Activated T-cell treated with anti-CD3 and anti-CD28 coated beads, Interleukin-2, amount 50 U/mL, for 72 hours (primary cell): Measurements from ENCODE around the gene KLHL21. TPM values are rescaled to one million over a fixed set of nuclear protein-coding genes. Genes with fewer than 3 reads are reported as not detected.

Experiments used
- ATAC-seq, 2 donors: fragments of 150-1000 bp; cut with Tn5 transposase; replicated peaks in 1 of 2; 2 replicates each; pipeline ENCODE4 v1.10.0; 2021; ENCODE audit warnings: moderate library complexity in 2 of 2, mild to moderate bottlenecking in 1 of 2
- DNase-seq, 2 donors: peaks; one replicate each; pipeline ENCODE4 v3.0.0; 2021 to 2022; ENCODE audit warnings: mixed read lengths in 1 of 2
- H3K27ac Mint-ChIP-seq: one replicate; pipeline ENCODE4 v1.8.0; 2022; ENCODE audit warnings: mild to moderate bottlenecking, moderate library complexity, mixed read lengths
- H3K27me3 Mint-ChIP-seq: one replicate; pipeline ENCODE4 v1.8.0; 2022; ENCODE audit warnings: low read depth, mixed read lengths
- H3K36me3 Mint-ChIP-seq, 2 donors: one replicate each; pipeline ENCODE4 v1.8.0; 2022; ENCODE audit warnings: mixed read lengths in 2 of 2, mild to moderate bottlenecking in 1 of 2; ENCODE audit not compliant: insufficient read depth in 2 of 2
- H3K4me1 Mint-ChIP-seq: one replicate; pipeline ENCODE4 v1.8.0; 2022; ENCODE audit warnings: low read depth, mixed read lengths
- H3K4me3 Mint-ChIP-seq, 2 donors: one replicate each; pipeline ENCODE4 v1.8.0; 2022; ENCODE audit warnings: mild to moderate bottlenecking in 2 of 2, mixed read lengths in 2 of 2, moderate library complexity in 2 of 2
- H3K9me3 Mint-ChIP-seq, 2 donors: one replicate each; pipeline ENCODE4 v1.8.0; 2022; ENCODE audit warnings: mixed read lengths in 2 of 2
- total RNA-seq, 2 donors: library from RNA; stranded (reverse); gene quantifications; one replicate each; pipeline ENCODE4 v1.2.3, GENCODE V29; 2022

Gene KLHL21
- total RNA-seq, 2 donors from 2014 or later: 24.2 to 26.1 TPM

DNA sequence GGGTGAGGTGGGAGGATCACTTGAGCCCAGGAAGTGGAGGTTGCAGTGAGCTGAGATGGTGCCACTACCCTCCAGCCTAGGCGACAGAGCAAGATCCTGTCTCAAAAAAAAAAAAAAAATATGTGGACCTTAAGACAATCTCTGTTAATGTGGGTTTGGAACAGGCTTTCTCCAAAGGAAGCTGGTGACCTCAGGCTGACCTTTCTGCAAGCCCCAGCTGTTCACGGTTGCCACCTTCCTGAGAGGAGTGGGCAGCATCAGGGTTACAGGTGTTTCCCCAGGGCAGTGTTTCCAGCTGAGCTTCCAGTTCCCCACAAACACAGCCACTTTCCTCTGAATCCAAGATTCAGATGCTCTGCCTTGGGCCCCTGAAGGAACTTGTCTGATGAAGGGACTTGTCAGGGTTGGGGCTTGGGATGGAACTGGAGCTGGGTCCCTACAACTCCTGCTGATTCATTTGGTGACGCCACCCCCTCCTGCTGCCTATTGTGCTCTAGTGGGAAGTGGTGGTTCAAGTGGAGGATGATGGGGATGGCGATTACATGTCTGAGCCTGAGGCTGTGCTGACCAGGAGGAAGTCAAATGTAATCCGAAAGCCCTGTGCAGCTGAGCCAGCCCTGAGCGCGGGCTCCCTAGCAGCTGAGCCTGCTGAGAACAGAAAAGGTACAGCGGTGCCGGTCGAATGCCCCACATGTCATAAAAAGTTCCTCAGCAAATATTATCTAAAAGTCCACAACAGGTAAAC, 20.9 kb downstream of the KLHL21 start:
- H3K27me3 Mint-ChIP-seq: no peaks in the 10 kb centered on the region
- peak overlapping the region; percentile 96 to 98 for H3K4me3 Mint-ChIP-seq
- no peaks in the 10 kb centered on the region for H3K9me3 Mint-ChIP-seq
- DNase-seq: no peak
- ATAC-seq: no peak
- H3K36me3 Mint-ChIP-seq: peaks cover 0 to 1% of the 10 kb centered on the region in 2 donors
- H3K4me1 Mint-ChIP-seq: peaks cover 44% of the 10 kb centered on the region
- H3K27ac Mint-ChIP-seq: no peak overlapping the region

GRCh38 chr1:6580593-6581409, 21.9 kb downstream of the KLHL21 start:
- H3K4me3 Mint-ChIP-seq: peak overlapping the region; percentile 96 to 98
- DNase-seq: no peak

DNA sequence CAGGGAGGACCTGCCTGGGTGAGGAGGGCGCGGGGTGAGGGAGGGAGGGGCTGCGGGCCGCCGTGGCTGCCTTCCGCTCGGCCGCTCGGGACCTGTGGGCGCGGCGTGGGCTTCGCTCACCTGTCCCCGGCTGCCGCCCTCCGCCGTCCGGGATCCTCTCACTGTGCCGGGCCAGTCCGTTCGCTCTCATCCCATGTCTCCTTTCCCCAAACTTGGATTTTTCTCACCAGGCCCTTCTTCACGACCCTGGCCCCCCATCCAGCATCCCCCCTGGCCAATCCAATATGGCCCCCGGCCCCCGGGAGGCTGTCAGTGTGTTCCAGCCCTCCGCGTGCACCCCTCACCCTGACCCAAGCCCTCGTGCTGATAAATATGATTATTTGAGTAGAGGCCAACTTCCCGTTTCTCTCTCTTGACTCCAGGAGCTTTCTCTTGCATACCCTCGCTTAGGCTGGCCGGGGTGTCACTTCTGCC, 22.5 kb downstream of the KLHL21 start:
- Mint-ChIP-seq H3K4me1 (peaks cover 44% of the 10 kb centered on the region), H3K27me3 (no peaks in the 10 kb centered on the region), H3K27ac (peak overlapping the region; percentile 92), H3K4me3 (peak overlapping the region; percentile 96 to 98), H3K36me3 (peaks cover 0 to 1% of the 10 kb centered on the region in 2 donors), H3K9me3 (no peaks in the 10 kb centered on the region)
- no peak for ATAC-seq
- DNase-seq: no peak

More at GRCh38 chr1:6580593-6581409, 21.9 kb downstream of the KLHL21 start:
- H3K36me3 Mint-ChIP-seq: peaks cover 0 to 1% of the 10 kb centered on the region in 2 donors
- H3K4me1 Mint-ChIP-seq: peaks cover 44% of the 10 kb centered on the region
- H3K27me3 Mint-ChIP-seq: no peaks in the 10 kb centered on the region
- no peaks in the 10 kb centered on the region for H3K9me3 Mint-ChIP-seq
- ATAC-seq: no peak
- H3K27ac Mint-ChIP-seq: peak overlapping the region; percentile 92

- ATAC-seq: peak; percentile 99
- H3K4me1 Mint-ChIP-seq: peaks cover 38% of the 10 kb centered on the region
- peak within 1 kb of the TSS; percentile 96 to 98 for H3K4me3 Mint-ChIP-seq
- peaks cover 0 to 1% of the 10 kb centered on the region in 2 donors for H3K36me3 Mint-ChIP-seq
- no peaks in the 10 kb centered on the region for H3K9me3 Mint-ChIP-seq
- peak within 1 kb of the TSS; percentile 92 for H3K27ac Mint-ChIP-seq
- peak; percentile 98 to 99 for DNase-seq
- no peaks in the 10 kb centered on the region for H3K27me3 Mint-ChIP-seq
Observed at GRCh38 chr1:6579374-6580118, 23.1 kb downstream of the KLHL21 start, which contains the start of gene ZBTB48. TSS of gene ZBTB48 (plus strand) at chr1:6579994. CDS start at chr1:6580610, 616 bp downstream.

DNA sequence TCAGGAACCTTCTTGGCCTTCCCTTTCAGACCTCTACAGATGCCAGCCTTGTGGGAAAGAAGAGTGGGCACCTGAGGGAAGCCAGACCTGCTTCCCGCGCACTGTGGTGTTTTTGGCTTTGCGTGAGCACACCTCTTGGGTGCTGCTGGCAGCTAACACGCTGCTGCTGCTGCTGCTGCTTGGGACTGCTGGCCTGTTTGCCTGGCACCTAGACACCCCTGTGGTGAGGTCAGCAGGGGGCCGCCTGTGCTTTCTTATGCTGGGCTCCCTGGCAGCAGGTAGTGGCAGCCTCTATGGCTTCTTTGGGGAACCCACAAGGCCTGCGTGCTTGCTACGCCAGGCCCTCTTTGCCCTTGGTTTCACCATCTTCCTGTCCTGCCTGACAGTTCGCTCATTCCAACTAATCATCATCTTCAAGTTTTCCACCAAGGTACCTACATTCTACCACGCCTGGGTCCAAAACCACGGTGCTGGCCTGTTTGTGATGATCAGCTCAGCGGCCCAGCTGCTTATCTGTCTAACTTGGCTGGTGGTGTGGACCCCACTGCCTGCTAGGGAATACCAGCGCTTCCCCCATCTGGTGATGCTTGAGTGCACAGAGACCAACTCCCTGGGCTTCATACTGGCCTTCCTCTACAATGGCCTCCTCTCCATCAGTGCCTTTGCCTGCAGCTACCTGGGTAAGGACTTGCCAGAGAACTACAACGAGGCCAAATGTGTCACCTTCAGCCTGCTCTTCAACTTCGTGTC, 23.9 kb downstream of the KLHL21 start:
- H3K9me3 Mint-ChIP-seq: no peaks in the 10 kb centered on the region
- H3K27me3 Mint-ChIP-seq: no peaks in the 10 kb centered on the region
- H3K4me1 Mint-ChIP-seq: peaks cover 34% of the 10 kb centered on the region
- H3K36me3 Mint-ChIP-seq: peaks cover 0 to 1% of the 10 kb centered on the region in 2 donors
- no peak for DNase-seq
- H3K27ac Mint-ChIP-seq: no peak overlapping the region
- no peak for ATAC-seq
- H3K4me3 Mint-ChIP-seq: peak overlapping the region; percentile 96 to 98

- Mint-ChIP-seq H3K27me3 (no peaks in the 10 kb centered on the region), H3K4me1 (peaks cover 35% of the 10 kb centered on the region), H3K4me3 (no peak overlapping the region), H3K36me3 (peaks cover 0 to 1% of the 10 kb centered on the region in 2 donors), H3K27ac (no peak overlapping the region), H3K9me3 (no peaks in the 10 kb centered on the region)
- DNase-seq (no peak), ATAC-seq (no peak)
Observed at GRCh38 chr1:6577831-6578525, 24.7 kb downstream of the KLHL21 start.

GRCh38 chr1:6574818-6575217, 27.9 kb downstream of the KLHL21 start:
- Mint-ChIP-seq H3K4me3 (no peak overlapping the region), H3K27ac (no peak overlapping the region), H3K27me3 (no peaks in the 10 kb centered on the region), H3K9me3 (peaks cover 2 to 3% of the 10 kb centered on the region in 2 donors), H3K4me1 (peaks cover 18% of the 10 kb centered on the region), H3K36me3 (no peaks in the 10 kb centered on the region)
- ATAC-seq (no peak), DNase-seq (no peak)

DNA sequence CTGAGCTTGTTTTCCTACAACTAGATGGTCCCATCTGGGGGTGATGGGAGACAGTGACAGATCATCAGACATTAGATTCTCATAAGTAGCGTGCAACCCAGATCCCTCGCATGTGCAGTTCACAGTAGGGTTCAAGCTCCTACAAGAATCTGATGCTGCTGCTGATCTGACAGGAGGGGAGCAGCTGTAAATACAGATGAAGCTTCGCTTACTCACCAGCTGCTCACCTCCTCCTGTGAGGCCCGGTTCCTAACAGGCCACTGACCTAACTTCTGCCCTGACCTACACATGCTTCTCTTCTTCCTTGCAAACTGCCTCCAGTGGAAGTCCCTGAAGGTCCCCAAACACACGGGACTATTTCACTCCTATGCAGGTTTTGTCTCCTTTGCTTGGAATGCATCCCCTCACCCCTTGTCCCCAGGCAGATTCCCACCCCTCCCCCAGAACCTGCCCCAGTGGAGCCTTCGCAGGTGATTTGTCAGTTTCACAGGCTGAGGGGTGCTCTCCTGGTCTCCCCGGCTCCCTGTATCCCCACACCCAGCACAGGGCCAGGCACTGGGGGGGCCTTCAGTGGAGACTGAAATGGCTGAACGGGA, 28.5 kb downstream of the KLHL21 start:
- ATAC-seq (no peak), DNase-seq (no peak)
- Mint-ChIP-seq H3K27ac (no peak overlapping the region), H3K9me3 (peaks cover 2 to 3% of the 10 kb centered on the region in 2 donors), H3K4me3 (no peak overlapping the region), H3K36me3 (no peaks in the 10 kb centered on the region), H3K27me3 (no peaks in the 10 kb centered on the region), H3K4me1 (peaks cover 12% of the 10 kb centered on the region)

DNA sequence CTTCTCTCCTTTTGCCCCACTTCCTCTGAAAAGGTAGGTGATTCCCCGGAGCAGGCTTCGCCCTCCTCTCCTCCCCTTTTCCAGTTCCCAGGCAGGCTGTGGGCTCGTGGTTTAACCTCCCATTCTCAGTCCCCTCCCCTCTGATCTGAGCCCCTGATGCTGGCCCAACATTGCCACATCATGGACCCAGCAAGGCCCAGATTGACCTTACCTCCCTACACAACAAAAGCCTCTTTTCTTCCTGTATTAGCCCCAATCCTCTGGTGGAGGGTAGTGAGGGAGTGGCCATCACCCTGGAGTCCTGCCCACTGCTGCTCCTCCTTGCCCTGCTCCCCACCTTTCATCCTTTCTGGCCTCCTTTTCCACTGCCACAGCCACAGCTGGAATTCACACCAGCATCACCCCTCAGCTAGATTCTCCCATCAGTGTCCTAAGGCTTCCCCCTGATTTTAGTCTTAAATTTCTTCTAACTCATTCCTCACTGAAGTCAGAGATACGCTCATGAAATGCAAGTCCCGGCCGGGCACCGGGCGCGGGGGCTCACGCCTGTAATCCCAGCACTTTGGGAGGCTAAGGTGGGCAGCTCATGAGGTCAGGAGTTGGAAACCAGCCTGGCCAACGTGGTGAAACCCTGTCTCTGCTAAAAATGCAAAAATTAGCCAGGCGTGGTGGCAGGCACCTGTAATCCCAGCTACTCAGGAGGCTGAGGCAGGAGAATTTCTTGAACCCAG, 29.9 kb downstream of the KLHL21 start:
- peaks cover 2 to 3% of the 10 kb centered on the region in 2 donors for H3K9me3 Mint-ChIP-seq
- no peaks in the 10 kb centered on the region for H3K27me3 Mint-ChIP-seq
- no peak overlapping the region for H3K27ac Mint-ChIP-seq
- H3K4me1 Mint-ChIP-seq: peaks cover 7% of the 10 kb centered on the region
- no peaks in the 10 kb centered on the region for H3K36me3 Mint-ChIP-seq
- DNase-seq (no peak), ATAC-seq (no peak)
- H3K4me3 Mint-ChIP-seq: no peak overlapping the region

DNA sequence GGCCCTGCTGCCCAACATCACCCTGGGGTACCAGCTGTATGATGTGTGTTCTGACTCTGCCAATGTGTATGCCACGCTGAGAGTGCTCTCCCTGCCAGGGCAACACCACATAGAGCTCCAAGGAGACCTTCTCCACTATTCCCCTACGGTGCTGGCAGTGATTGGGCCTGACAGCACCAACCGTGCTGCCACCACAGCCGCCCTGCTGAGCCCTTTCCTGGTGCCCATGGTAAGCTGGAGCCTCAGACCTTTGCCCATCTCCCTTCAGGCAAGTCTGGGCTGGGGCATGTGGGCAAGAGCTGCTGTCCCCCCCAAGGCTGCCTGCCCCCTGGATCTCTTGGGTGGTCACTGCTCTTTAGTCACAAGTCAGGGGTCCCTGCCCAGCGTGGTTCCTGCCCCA, 31.7 kb downstream of the KLHL21 start:
- H3K9me3 Mint-ChIP-seq: peaks cover 2 to 3% of the 10 kb centered on the region in 2 donors
- H3K27me3 Mint-ChIP-seq: no peaks in the 10 kb centered on the region
- ATAC-seq (no peak), DNase-seq (no peak)
- H3K36me3 Mint-ChIP-seq: no peaks in the 10 kb centered on the region
- no peak overlapping the region for H3K27ac Mint-ChIP-seq
- H3K4me1 Mint-ChIP-seq: peaks cover 7% of the 10 kb centered on the region
- H3K4me3 Mint-ChIP-seq: no peak overlapping the region

DNA sequence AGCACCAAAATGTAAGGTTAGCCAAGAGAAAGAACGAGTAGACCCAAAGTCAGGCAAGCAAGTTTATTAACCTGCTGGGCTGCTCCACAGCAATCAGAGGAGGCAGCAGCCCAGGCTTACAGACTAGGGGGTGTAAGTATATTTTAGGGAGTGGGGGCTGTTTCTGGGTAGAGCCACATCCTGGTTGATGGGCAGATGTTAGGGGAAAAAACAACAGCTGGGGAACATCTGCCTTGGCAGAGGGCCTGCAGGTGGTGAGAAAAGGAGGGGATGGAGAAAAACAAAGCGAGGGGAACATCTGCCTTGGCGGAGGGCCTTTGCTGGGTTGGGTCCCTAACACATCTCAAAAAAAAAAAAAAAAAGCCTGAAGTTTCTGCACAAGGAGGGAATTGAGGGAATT, 32.6 kb downstream of the KLHL21 start:
- ATAC-seq: no peak
- no peaks in the 10 kb centered on the region for H3K36me3 Mint-ChIP-seq
- H3K9me3 Mint-ChIP-seq: peaks cover 2 to 3% of the 10 kb centered on the region in 2 donors
- no peaks in the 10 kb centered on the region for H3K27me3 Mint-ChIP-seq
- no peak overlapping the region for H3K27ac Mint-ChIP-seq
- peaks cover 7% of the 10 kb centered on the region for H3K4me1 Mint-ChIP-seq
- no peak overlapping the region for H3K4me3 Mint-ChIP-seq
- no peak for DNase-seq
